Camera-type eye (tissue), 1 donor: Measurements from ENCODE around the gene SCIMP. TPM values are rescaled to one million over a fixed set of nuclear protein-coding genes. Genes with fewer than 3 reads are reported as not detected.

Source experiments
- total RNA-seq: library from RNA; depleted of rRNA; stranded (reverse); fragments of >200 nt; gene quantifications from one replicate; pipeline ENCODE4 v1.2.3, GENCODE V29; 2014

Gene SCIMP
- 0.77 TPM for total RNA-seq

DNA sequence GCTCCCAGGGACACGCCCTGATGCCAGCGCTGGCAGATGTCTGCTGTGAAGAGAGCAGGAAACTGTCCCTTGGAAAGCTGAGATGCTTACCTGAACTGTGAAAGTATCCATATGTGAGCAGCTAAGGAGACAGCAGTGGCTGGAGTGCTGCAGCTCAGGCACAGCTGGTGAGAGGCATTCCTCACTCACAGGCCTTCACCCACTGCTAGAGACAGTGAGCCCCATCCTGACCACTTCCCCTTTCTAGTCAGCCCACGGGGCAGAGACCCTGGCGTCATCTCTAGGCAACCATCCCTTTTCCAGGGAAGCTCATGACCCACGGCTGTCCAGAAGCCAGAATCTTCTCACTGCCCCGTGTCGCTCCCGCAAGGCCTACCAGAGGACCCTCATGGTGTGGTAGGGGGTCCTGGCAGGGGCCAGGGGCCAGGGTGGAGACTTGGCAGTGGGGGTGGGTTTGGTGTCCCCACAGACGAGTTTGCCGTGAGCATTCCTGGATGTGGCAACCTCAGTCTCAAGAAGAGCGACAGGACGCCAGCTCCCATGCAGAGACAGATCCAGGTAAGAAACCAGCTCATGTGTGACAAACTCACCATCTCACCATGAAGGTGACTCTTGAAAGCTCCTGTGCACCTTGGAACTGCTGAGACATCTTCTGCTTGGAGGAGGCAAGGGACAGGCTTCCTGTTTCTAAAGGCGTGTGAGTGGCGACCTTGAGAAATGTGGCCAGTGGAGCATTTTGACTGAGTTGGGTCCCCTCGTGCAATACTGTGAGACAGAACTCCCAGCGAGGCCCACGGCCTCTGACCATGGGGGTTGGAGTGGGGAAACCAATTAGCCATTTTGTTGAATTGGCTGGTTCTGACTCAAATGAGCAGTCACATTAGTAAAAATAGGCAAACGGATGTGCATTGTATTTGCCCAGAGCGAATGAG is at the start of gene SCIMP:
Gene SCIMP (minus strand): TSS at position 216 of the 932 bp plus-strand sequence. CDS start 105 bp downstream, at position 111.

DNA sequence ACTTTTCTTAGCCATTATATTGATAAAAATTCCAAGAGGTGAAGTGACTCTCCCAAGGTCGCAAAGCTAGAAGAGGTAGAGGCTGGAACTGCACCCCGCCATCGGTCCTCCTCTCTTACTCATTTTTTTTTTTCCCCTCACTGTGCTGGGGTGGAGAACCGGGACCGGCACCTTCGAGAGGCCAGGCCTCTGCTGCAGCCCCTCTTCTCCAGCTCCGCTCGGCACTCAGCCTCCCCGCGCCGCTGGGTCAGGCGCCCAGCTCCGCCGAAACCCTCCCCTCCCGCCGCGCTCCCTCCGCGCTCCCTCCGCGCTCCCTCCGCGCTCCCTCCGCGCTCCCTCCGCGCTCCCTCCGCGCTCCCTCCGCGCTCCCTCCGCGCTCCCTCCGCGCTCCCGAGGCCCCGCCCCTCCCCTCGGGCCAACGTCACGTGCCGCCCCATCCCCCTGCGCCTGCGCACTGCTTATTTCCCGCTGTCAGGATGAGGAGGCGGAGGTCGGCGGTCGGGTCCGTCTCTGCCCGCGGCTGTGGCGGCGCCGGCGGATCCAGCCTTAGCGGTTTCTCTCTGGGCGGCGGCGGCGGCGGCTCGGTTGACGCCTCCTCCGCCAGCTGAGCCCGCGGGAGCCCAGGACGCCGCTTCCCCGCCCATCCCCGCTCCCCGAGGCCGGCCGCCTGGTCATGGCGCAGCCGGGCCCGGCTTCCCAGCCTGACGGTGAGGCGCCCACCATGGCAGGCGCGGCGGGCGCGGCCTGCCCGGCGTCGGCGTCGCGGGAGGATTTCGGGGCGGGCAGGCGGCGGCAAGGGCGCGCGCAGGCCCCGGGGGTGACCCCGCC is 47.4 kb upstream of the SCIMP start, which contains the start of gene RABEP1:
Gene RABEP1 (plus strand): TSS at position 471 of the 828 bp plus-strand sequence. CDS start 203 bp downstream, at position 674.

DNA sequence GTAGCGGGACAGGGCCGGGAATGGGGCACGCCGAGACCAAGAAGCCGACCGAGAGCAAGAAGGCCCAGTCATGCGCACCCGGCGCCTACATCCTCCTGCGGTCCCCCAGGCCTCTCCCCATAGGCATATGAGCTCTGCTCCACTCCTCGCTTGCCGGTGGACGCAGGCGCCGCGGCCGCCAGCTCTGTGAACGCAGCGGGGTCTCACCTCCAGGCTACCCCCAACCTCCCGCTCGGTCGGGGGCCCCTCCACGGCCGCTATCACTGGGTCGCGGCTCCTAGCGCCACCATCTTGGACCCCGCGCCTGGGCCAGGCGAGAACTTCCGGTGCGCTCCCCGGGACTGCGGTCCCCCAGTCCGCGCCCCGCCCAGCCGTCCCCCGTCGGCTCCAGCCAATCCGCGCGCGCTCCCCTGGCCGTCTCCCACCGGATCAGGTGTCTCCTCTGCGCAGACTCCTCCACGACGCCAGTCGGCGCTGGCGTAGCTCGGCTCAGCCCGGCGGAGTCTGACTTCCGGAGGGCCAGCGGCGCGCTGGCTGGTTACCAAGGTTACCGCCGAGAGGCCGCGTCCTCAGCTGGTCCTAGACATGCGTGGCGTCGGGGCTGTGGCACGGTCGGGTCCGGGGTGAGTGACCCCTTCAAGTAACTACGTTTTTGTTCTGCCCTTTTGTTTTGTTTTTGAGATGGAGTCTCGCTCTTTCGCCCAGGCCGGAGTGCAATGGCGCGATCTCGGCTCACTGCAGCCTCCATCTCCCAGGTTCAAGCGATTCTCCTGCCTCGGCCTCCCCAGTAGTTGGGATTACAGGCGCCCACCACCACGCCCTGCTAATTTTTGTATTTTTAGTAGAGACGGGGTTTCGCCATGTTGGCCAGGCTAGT is 42.9 kb downstream of the SCIMP start, which contains the start of gene ZNF594:
Gene ZNF594 (minus strand): TSS at position 328 of the 877 bp plus-strand sequence. CDS start 7,612 bp downstream, outside the sequence.

Other genes starting within 250 kb of the SCIMP start
- 13.4 TPM for gene CAMTA2, start 247.2 kb downstream of the SCIMP start, total RNA-seq
- gene INCA1, start 237.3 kb downstream of the SCIMP start, total RNA-seq, result 1.3 TPM
- gene KIF1C, start 236.9 kb downstream of the SCIMP start, total RNA-seq, result 32.3 TPM
- not detected for gene SLC52A1, start 199.4 kb downstream of the SCIMP start, total RNA-seq
- gene ZFP3, start 156.4 kb downstream of the SCIMP start, total RNA-seq, result 11.7 TPM
- gene ZNF232, start 123.0 kb downstream of the SCIMP start, total RNA-seq, result 11.9 TPM
- 0.82 TPM for gene USP6, start 118.8 kb downstream of the SCIMP start, total RNA-seq
- gene ZNF594, start 43.0 kb downstream of the SCIMP start, total RNA-seq, result 50.6 TPM
- 89.4 TPM for gene RABEP1, start 47.4 kb upstream of the SCIMP start, total RNA-seq
- gene NUP88, start 184.8 kb upstream of the SCIMP start, total RNA-seq, result 87.0 TPM
- gene RPAIN, start 185.3 kb upstream of the SCIMP start, total RNA-seq, result 83.3 TPM
- gene C1QBP, start 204.3 kb upstream of the SCIMP start, total RNA-seq, result 104 TPM
- gene DHX33, start 234.1 kb upstream of the SCIMP start, total RNA-seq, result 16.8 TPM